Activated CD4-positive, alpha-beta T cell treated with anti-CD3 and anti-CD28 coated beads, Interleukin-2, amount 50 U/mL, for 16 hours (primary cell): ENCODE results near the gene FITM1.

Experiments used
- DNase-seq: peaks from one replicate; pipeline ENCODE4 v3.0.0-alpha.2; 2020

Gene FITM1

GRCh38 chr14:24130380-24130716 is at the start of gene FITM1:
Gene FITM1, plus strand, starts transcription at chr14:24130659. Its CDS starts 905 bp downstream, at chr14:24131564.
- no peak for DNase-seq

- peak; percentile 71 for DNase-seq
Measured at GRCh38 chr14:24080888-24081738, 49.3 kb upstream of the FITM1 start.

- no peak for DNase-seq
Measured at GRCh38 chr14:24081739-24082211, 48.7 kb upstream of the FITM1 start.

GRCh38 chr14:24082411-24083080 is 47.9 kb upstream of the FITM1 start:
- DNase-seq, result no peak

GRCh38 chr14:24083462-24083861 is 47.0 kb upstream of the FITM1 start:
- no peak for DNase-seq

GRCh38 chr14:24084440-24084839 is 46.0 kb upstream of the FITM1 start:
- DNase-seq, result no peak

- DNase-seq, result no peak
Measured at GRCh38 chr14:24085215-24085614, 45.2 kb upstream of the FITM1 start.

GRCh38 chr14:24086193-24086955 is 44.1 kb upstream of the FITM1 start:
- no peak for DNase-seq

GRCh38 chr14:24087004-24087403 is 43.5 kb upstream of the FITM1 start:
- no peak for DNase-seq

GRCh38 chr14:24088095-24088494 is 42.4 kb upstream of the FITM1 start:
- DNase-seq, result no peak

- no peak for DNase-seq
Measured at GRCh38 chr14:24089890-24090289, 40.6 kb upstream of the FITM1 start.

GRCh38 chr14:24092110-24092504 is 38.4 kb upstream of the FITM1 start:
- no peak for DNase-seq

GRCh38 chr14:24092505-24093206 is 37.8 kb upstream of the FITM1 start:
- no peak for DNase-seq

- no peak for DNase-seq
Measured at GRCh38 chr14:24093207-24093900, 37.1 kb upstream of the FITM1 start.

- DNase-seq, result peak; percentile 94
Measured at GRCh38 chr14:24093901-24094840, 36.3 kb upstream of the FITM1 start, which contains the start of gene PCK2. Gene PCK2, plus strand, starts transcription at chr14:24094311. Its CDS starts 95 bp downstream, at chr14:24094406.

- DNase-seq, result peak; percentile 16
Measured at GRCh38 chr14:24094841-24095270, 35.6 kb upstream of the FITM1 start.

GRCh38 chr14:24095271-24096068 is 35.0 kb upstream of the FITM1 start:
- peak; percentile 76 for DNase-seq

- no peak for DNase-seq
Measured at GRCh38 chr14:24096545-24097181, 33.8 kb upstream of the FITM1 start.

GRCh38 chr14:24098229-24098926 is 32.1 kb upstream of the FITM1 start:
- DNase-seq, result no peak
